GM12878 (cell line): Measurements from ENCODE around the gene NTM.

Experiments used
- CREB1 ChIP-seq: IDR thresholded peaks from 2 replicates; pipeline ENCODE4 v1.6.1; 2012; ENCODE audit warnings: low read depth, mild to moderate bottlenecking, inconsistent platforms
- ETV6 ChIP-seq, 2 experiments: fragments of 450-650 bp in 1 of 2; IDR thresholded peaks in 1 of 2; conservative IDR thresholded peaks in 1 of 2; 2 replicates each; pipeline ENCODE4 v1.6.1; 2014; ENCODE audit warnings: antibody characterized with exemption in 1 of 2, borderline replicate concordance in 1 of 2, low read depth in 1 of 2, mild to moderate bottlenecking in 1 of 2, moderate library complexity in 1 of 2
- EZH2 ChIP-seq: IDR thresholded peaks from 2 replicates; pipeline ENCODE4 v1.6.1; 2012; ENCODE audit warnings: low read depth, mild to moderate bottlenecking, control low read depth, inconsistent platforms, low read length, borderline replicate concordance; ENCODE audit not compliant: control insufficient read depth
- FOXK2 ChIP-seq: fragments of 450-650 bp; IDR thresholded peaks from 2 replicates; pipeline ENCODE4 v1.6.1; 2017; ENCODE audit warnings: mild to moderate bottlenecking, moderate library complexity
- MTA2 ChIP-seq: fragments of 450-650 bp; IDR thresholded peaks from 2 replicates; pipeline ENCODE4 v1.6.1; 2016; ENCODE audit warnings: low read depth, mild to moderate bottlenecking, moderate library complexity
- NFYB ChIP-seq: IDR thresholded peaks from 2 replicates; pipeline ENCODE4 v1.6.1; 2011; ENCODE audit warnings: low read depth, mild to moderate bottlenecking, low read length, improper control_type of control experiment, moderate library complexity; ENCODE audit not compliant: insufficient read depth
- NR2C2 ChIP-seq: IDR thresholded peaks from 2 replicates; pipeline ENCODE4 v1.6.1; 2011; ENCODE audit warnings: borderline replicate concordance, low read depth; ENCODE audit not compliant: control insufficient read depth, insufficient read length
- POLR2A ChIP-seq: IDR thresholded peaks from 2 replicates; pipeline ENCODE4 v1.6.1; 2011; ENCODE audit warnings: low read depth, mild to moderate bottlenecking, low read length

- TF ChIP-seq NFYB, result no peak
- TF ChIP-seq NR2C2, result no peak
- no peak for TF ChIP-seq EZH2
- TF ChIP-seq FOXK2, result no peak
- no peak for TF ChIP-seq POLR2A
- TF ChIP-seq CREB1, result no peak
- no peak for TF ChIP-seq ETV6 (conservative IDR thresholded peaks at IDR 0.05 in 1 of 2, IDR thresholded peaks at IDR 0.05 in 1 of 2; ENCODE audit: borderline replicate concordance in 1 of 2, low read depth in 1 of 2)
- no peak for TF ChIP-seq MTA2
Observed at GRCh38 chr11:131875611-131876010, 505.2 kb downstream of the NTM start.
